Nephron progenitor cell (in vitro differentiated cells): ENCODE results near the gene SPSB4.
A peak's percentile ranks its signal among the peaks of the same experiment; 100 is the strongest.
"Not testable (repeated sequence)": the region's sequence is repeated elsewhere in the genome, so short reads cannot be mapped to it uniquely, and the experiment has no call there.

Experiments used
- DNase-seq: peaks from one replicate; pipeline ENCODE4 v3.0.0; 2021
- H3K27ac Mint-ChIP-seq: 2 replicates; pipeline ENCODE4 v1.8.0; 2021; ENCODE audit warnings: mild to moderate bottlenecking, moderate library complexity, mixed read lengths
- H3K27me3 Mint-ChIP-seq: 2 replicates; pipeline ENCODE4 v1.8.0; 2021; ENCODE audit warnings: mild to moderate bottlenecking, low read depth, mixed read lengths; ENCODE audit not compliant: poor library complexity
- H3K36me3 Mint-ChIP-seq: 2 replicates; pipeline ENCODE4 v1.8.0; 2021; ENCODE audit warnings: low read depth, mixed read lengths
- H3K4me1 Mint-ChIP-seq: 2 replicates; pipeline ENCODE4 v1.8.0; 2021; ENCODE audit warnings: mixed read lengths
- H3K4me3 Mint-ChIP-seq: 2 replicates; pipeline ENCODE4 v1.8.0; 2021; ENCODE audit warnings: mild to moderate bottlenecking, moderate library complexity, mixed read lengths
- H3K9me3 Mint-ChIP-seq: 2 replicates; pipeline ENCODE4 v1.8.0; 2021; ENCODE audit warnings: mild to moderate bottlenecking, moderate library complexity, mixed read lengths
- TF ChIP-seq, protein P1 (sequence below): fragments of 200-600 bp; sonication (generic); IDR thresholded peaks from 2 replicates; pipeline ENCODE4 v1.5.0; 2021; ENCODE audit warnings: antibody characterized with exemption

SPSB4 gene

DNA sequence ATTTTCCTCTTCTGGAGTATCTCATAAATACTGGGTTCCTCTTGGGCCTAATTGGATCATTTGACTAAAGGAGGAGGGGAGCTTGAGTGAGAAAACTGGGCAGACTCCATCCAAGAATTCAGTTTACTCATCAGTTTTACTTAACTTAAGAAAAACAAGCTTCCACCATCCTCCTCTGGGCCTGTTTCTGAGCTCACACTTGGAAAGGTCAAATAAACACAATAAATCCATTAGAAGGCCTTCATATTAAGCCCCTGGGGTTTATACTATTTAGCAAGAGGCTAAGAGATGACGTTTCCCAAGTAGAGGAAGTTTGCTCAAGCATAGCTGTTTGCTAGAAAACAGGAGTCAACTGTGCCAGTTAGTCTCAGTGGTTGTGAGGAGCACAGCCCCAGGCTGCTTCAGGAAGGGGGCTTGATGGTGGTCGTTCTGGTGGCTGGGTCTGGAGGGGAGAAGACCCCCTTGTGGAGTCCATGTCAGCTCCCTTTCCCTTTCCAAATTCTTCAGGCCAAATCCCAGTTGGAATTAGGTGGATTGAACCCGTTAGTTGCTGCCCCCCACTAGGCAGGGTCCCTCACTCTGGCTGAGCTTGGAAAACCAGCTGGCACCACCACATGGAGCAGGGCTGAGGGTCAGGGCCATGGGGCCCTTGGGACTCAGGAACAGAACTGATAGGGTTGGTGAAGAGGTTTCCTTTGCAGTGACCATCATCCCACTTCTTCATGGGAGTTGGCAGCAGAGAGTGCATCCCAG, 64.8 kb downstream of the SPSB4 start:
- Mint-ChIP-seq H3K4me3 (peak overlapping the region; percentile 35), H3K9me3 (peaks cover 48% of the 10 kb centered on the region), H3K36me3 (peaks cover 63% of the 10 kb centered on the region), H3K27me3 (peaks cover 2% of the 10 kb centered on the region), H3K4me1 (peaks cover 35% of the 10 kb centered on the region), H3K27ac (peak overlapping the region; percentile 94)
- TF ChIP-seq, protein P1, sequence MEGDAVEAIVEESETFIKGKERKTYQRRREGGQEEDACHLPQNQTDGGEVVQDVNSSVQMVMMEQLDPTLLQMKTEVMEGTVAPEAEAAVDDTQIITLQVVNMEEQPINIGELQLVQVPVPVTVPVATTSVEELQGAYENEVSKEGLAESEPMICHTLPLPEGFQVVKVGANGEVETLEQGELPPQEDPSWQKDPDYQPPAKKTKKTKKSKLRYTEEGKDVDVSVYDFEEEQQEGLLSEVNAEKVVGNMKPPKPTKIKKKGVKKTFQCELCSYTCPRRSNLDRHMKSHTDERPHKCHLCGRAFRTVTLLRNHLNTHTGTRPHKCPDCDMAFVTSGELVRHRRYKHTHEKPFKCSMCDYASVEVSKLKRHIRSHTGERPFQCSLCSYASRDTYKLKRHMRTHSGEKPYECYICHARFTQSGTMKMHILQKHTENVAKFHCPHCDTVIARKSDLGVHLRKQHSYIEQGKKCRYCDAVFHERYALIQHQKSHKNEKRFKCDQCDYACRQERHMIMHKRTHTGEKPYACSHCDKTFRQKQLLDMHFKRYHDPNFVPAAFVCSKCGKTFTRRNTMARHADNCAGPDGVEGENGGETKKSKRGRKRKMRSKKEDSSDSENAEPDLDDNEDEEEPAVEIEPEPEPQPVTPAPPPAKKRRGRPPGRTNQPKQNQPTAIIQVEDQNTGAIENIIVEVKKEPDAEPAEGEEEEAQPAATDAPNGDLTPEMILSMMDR: no peak
- DNase-seq: no peak

DNA sequence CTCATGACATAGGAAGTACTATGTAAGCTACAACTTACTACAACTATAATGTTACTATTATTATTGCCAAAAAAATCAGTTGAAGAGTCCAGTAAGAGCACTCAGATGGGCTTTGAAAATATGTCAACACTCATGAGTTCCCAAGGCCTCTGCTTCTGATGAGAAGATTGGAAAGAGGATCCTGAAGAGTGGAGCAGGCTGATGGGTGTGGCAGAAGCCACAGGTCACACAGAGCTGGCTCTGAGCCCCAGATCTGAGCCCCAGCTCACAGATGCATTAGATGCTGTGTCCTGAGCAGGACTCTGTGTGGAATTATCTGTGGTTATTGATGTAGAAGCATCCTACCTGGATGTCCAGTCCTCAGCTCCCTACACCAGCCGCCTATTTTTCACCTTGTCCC, 65.6 kb downstream of the SPSB4 start:
- peaks cover 2% of the 10 kb centered on the region for H3K27me3 Mint-ChIP-seq
- H3K27ac Mint-ChIP-seq: peak overlapping the region; percentile 94
- peaks cover 55% of the 10 kb centered on the region for H3K9me3 Mint-ChIP-seq
- TF ChIP-seq, protein P1: no peak
- no peak for DNase-seq
- peaks cover 40% of the 10 kb centered on the region for H3K4me1 Mint-ChIP-seq
- no peak overlapping the region for H3K4me3 Mint-ChIP-seq
- peaks cover 63% of the 10 kb centered on the region for H3K36me3 Mint-ChIP-seq

DNA sequence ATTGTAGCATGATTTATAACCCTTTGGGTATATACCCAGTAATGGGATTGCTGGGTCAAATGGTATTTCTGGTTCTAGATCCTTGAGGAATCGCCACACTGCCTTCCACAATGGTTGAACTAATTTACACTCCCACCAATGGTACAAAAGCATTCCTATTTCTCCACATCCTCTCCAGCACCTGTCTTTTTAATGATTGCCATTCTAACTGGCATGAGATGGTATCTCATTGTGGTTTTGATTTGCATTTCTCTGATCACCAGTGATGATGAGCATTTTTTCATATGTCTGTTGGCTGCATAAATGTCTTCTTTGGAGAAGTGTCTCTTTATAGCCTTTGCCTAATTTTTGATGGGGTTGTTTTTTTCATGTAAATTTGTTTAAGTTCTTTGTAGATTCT, 66.8 kb downstream of the SPSB4 start:
- peaks cover 53% of the 10 kb centered on the region for H3K4me1 Mint-ChIP-seq

DNA sequence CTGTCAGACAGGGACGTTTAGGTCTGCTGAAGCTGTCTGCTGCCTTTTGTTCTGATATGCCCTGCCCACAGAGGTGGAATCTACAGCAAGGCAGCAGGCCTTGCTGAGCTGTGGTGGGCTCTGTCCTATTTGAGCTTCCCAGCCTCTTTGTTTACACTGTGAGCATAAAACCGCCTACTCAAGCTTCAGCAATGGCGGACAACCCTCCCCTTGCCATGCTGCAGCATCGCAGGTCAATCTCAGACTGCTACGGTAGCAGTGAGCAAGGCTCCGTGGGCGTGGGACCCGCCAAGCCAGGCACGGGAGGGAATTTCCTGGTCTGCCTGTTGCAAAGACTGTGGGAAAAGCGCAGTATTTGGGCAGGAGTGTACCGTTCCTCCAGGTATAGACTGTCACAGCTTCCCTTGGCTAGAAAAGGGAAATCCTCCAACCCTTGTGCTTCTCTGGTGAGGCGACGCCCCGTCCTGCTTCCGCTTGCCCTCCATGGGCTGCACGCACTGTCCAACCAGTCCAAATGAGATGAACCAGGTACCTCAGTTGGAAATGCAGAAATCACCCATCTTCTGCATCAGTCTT, 71.4 kb downstream of the SPSB4 start:
- H3K27ac Mint-ChIP-seq: peak overlapping the region; percentile 91
- H3K27me3 Mint-ChIP-seq: peaks cover 5% of the 10 kb centered on the region
- no peak for DNase-seq
- H3K36me3 Mint-ChIP-seq: peaks cover 57% of the 10 kb centered on the region
- TF ChIP-seq, protein P1: no peak
- peaks cover 45% of the 10 kb centered on the region for H3K9me3 Mint-ChIP-seq
- H3K4me1 Mint-ChIP-seq: peaks cover 37% of the 10 kb centered on the region
- H3K4me3 Mint-ChIP-seq: peak overlapping the region; percentile 56

More for the DNA sequence above, 66.8 kb downstream of the SPSB4 start:
- not testable (repeated sequence) for H3K4me3 Mint-ChIP-seq, H3K27ac Mint-ChIP-seq, H3K27me3 Mint-ChIP-seq, DNase-seq
- Mint-ChIP-seq H3K36me3 (peaks cover 58% of the 10 kb centered on the region), H3K9me3 (peaks cover 53% of the 10 kb centered on the region)

DNA sequence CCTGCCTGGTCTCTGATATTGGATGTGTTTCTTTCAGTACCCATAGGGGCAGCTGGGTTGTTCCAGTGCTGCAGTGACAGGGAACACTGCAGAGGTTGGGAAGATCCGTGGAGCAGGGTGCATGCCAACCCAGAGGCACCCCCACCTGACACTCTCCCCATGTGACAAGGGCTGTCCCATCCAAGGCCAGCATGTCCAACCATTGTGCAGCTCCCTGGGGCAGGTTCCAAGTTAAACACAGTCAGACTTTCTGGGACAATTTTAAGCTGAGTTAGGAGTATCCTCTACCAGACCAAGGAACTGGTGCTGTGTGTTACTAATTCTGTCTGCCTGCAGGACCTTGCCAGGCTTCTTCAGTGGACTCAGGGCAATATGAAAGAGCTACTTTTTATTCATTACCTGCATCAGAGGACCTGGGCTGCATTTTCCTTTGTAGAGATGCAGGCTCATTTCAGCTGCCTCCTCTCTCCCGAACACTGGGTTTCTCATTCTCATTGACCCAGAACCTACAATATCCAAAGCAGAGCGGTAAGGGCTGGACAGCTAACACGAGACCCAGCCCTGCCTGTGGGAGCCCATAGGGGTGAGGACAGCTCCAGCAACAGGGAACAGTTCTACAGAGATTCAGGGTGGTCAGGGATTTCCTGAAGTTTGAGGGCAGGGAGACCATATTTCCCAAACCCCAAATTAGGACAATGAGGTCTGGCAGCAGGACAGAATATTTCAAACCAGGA, 72.7 kb downstream of the SPSB4 start:
- TF ChIP-seq, protein P1: no peak
- DNase-seq: no peak
- no peak overlapping the region for H3K4me3 Mint-ChIP-seq
- H3K4me1 Mint-ChIP-seq: peaks cover 47% of the 10 kb centered on the region
- H3K36me3 Mint-ChIP-seq: peaks cover 54% of the 10 kb centered on the region
- peaks cover 36% of the 10 kb centered on the region for H3K9me3 Mint-ChIP-seq
- no peak overlapping the region for H3K27ac Mint-ChIP-seq
- peaks cover 4% of the 10 kb centered on the region for H3K27me3 Mint-ChIP-seq

DNA sequence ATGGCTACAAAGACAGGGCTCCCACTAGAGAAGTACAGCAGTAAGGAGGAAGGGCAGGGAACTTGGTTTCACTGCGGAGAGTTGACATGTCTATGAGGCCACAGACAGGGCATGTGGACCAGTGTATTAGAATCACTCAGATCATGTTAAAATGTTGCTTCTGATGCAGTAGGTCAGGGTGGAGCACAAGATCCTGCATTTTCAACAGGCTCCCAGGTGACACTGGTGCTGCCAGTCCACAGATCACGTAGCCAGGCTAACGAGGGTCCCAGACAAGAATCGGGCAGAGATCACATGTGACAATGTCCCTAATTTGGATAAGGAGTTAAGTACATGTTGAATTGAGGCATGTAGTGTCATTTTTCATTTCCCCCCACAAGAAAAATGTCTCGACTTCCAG, 73.6 kb downstream of the SPSB4 start:
- H3K4me3 Mint-ChIP-seq: no peak overlapping the region
- H3K4me1 Mint-ChIP-seq: peaks cover 54% of the 10 kb centered on the region
- TF ChIP-seq, protein P1: no peak
- peaks cover 51% of the 10 kb centered on the region for H3K36me3 Mint-ChIP-seq
- H3K27ac Mint-ChIP-seq: no peak overlapping the region
- H3K27me3 Mint-ChIP-seq: peaks cover 4% of the 10 kb centered on the region
- H3K9me3 Mint-ChIP-seq: peaks cover 27% of the 10 kb centered on the region
- DNase-seq: no peak
